HUDEP-2 (cell line): ENCODE measurements around the gene SPTBN4.
"Not testable (repeated sequence)": the region's sequence is repeated elsewhere in the genome, so short reads cannot be mapped to it uniquely, and the experiment has no call there.

Experiments
- DNase-seq, 76 experiments: peaks; one replicate each; lab custom pipeline; 2025; ENCODE audit not compliant: unreplicated experiment in 76 of 76; lab: John Stamatoyannopoulos, UW

The SPTBN4 gene

GRCh38 chr19:40578442-40578908, 111.7 kb downstream of the SPTBN4 start:
- peak in 67 of 76 experiments; percentile 21 to 80 (median 48) for DNase-seq

DNA sequence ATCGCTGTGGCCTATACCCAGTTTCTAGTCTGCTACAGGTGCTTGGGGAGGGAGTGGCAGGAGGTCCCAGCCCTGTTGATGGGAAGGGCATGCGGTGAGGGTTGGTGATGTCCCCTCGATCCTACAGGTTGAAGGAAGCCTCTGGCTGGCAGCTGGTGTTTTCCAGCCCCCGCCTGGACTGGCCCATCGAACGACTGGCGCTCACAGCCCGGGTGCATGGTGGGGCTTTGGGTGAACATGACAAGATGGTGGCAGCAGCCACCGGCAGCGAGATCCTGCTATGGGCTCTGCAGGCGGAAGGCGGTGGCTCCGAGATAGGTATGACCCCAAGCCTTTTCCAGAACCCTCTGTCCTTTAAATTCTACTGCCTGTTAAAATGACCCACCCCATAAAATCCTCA, 113.8 kb downstream of the SPTBN4 start:
- DNase-seq, result no peak

GRCh38 chr19:40581531-40581930, 114.7 kb downstream of the SPTBN4 start:
- DNase-seq, result no peak

DNA sequence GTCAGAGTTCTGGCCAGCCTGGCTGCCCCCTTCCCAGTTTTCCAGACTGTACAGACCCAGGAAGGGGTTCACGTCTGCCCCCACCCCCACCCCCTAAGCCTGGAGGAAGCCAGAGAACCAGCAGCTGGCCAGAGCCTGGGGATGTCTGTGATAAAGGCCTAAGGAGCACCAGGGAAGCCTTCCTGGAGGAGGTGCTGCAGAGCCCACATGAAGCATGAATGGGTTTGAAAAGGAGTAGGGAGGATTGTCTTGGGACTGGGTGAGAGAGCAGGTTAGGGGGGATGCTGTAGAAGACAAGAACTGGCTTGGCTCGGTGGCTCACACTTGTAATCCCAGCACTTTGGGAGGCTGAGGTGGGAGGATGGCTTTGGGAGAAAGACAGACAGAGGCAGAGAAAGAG, 115.7 kb downstream of the SPTBN4 start:
- no peak for DNase-seq

- DNase-seq, result no peak
Measured at GRCh38 chr19:40583283-40583682, 116.5 kb downstream of the SPTBN4 start.

- DNase-seq, result peak in 1 of 76 experiments; percentile 21
Measured at GRCh38 chr19:40584007-40584406, 117.2 kb downstream of the SPTBN4 start.

GRCh38 chr19:40585241-40585981, 118.6 kb downstream of the SPTBN4 start:
- DNase-seq, result no peak

GRCh38 chr19:40585982-40586422, 119.2 kb downstream of the SPTBN4 start:
- no peak for DNase-seq

DNA sequence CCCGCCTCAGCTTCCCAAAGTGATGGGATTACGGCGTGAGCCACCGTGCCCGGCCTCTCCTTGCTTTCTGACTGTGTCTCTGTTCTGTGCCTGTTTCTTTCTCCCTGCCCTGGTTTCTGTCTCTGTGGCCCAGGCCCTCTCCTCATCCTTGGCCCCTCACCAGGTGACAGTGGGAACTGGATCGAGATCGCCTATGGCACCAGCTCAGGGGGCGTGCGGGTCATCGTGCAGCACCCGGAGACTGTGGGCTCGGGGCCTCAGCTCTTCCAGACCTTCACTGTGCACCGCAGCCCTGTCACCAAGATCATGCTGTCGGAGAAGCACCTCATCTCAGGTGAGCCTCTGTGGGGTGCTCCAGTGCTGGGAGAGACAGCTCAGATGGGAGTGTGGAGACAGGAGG, 119.8 kb downstream of the SPTBN4 start:
- DNase-seq, result no peak

GRCh38 chr19:40588110-40588854, 121.5 kb downstream of the SPTBN4 start:
- no peak for DNase-seq

GRCh38 chr19:40588926-40589569, 122.2 kb downstream of the SPTBN4 start:
- no peak for DNase-seq

- no peak for DNase-seq
Measured at GRCh38 chr19:40589591-40590429, 123.0 kb downstream of the SPTBN4 start.

DNA sequence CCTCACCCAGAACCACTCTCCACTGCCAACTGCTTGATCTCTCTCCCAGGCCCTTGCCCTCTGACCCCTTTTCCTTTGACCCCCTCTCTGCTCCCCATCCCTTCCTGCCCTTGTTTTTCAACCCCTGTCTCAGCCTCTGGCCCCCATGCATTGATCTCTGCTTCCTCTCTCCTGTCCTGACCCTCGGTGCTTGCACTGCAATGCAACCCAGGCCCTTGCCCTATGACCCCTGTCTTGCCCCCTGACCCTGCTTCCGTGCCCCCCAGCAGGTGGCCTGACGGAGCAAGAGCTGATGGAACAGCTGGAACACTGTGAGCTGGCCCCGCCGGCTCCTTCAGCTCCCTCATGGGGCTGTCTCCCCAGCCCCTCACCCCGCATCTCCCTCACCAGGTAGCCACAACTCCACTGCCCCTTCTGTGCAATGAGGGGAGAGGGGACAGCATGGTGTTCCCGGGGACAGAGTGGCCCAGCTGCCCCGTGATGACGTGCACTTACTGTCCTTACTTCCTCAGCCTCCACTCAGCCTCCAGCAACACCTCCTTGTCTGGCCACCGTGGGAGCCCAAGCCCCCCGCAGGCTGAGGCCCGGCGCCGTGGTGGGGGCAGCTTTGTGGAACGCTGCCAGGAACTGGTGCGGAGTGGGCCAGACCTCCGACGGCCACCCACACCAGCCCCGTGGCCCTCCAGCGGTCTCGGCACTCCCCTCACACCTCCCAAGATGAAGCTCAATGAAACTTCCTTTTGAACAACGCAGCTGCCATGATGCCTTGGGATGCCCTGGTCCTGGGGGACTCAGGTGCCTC, 123.9 kb downstream of the SPTBN4 start:
- no peak for DNase-seq

DNA sequence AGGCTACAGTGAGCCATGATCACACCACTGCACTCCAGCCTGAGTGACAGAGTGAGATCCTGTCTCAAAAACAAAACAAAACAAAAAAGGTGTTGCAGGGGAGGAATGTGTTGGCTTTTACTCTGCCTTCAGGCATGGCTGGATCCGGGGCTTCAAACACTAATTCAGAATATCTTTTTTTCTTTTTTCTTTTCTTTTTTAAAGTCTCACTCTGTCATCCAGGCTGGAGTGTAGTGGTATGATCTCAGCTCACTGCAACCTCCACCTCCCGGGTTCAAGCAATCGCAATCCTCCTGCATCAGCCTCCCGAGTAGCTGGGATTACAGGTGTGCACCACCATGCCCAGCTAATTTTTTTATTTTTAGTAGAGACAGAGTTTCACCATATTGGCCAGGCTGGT, 124.9 kb downstream of the SPTBN4 start:
- not testable (repeated sequence) for DNase-seq

DNA sequence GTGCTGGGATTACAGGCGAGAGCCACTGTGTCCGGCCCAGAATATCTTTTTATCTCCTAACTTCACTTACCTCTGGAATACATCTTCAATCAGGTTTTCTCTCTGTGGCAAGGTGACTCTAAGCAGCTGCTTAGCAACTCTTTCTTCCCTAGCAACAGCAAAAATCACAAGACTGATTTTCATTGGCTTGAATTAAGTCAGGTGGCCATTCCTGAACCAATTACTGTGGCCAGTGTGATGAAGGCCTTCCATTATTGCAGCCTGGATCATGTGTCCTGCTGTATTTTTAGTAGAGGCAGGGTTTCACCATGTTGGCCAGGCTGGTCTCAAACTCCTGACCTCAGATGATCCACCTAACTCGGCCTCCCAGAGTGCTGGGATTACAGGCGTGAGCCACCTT, 125.4 kb downstream of the SPTBN4 start:
- DNase-seq, result peak in 21 of 76 experiments; percentile 9 to 61 (median 31)

DNA sequence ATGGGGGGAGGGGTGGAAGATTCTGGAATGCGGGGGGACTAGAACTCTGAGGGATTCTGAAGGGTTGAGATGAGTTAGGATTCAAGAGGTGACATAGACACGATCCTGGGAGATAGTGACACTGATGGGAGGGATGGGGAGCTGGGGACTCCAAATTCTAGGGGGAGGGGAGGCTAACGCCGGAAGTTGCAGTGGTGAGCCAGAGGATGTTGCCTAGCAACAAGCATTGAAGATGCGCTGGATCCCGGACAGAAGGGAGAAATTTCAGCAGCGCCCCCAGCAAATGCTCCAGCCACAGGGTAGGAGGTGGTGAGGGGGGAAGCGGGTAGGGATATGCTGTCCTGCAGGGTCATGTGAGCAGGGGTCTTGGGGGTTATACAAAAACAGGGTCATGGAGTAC, 127.5 kb downstream of the SPTBN4 start:
- no peak for DNase-seq

- DNase-seq, result peak in 1 of 76 experiments; percentile 10
Measured at GRCh38 chr19:40594657-40595091, 127.9 kb downstream of the SPTBN4 start.

- DNase-seq, result peak in 57 of 76 experiments; percentile 23 to 79 (median 58)
Measured at GRCh38 chr19:40596608-40597328, 130.0 kb downstream of the SPTBN4 start.

- no peak for DNase-seq
Measured at GRCh38 chr19:40597329-40597838, 130.6 kb downstream of the SPTBN4 start.
